ENCODE measurements around the gene ZBTB20. TPM values are rescaled to one million over a fixed set of nuclear protein-coding genes. Genes with fewer than 3 reads are reported as not detected.

Gene ZBTB20
- total RNA-seq, 1 donor from 2014 or later = 30.4 TPM

DNA sequence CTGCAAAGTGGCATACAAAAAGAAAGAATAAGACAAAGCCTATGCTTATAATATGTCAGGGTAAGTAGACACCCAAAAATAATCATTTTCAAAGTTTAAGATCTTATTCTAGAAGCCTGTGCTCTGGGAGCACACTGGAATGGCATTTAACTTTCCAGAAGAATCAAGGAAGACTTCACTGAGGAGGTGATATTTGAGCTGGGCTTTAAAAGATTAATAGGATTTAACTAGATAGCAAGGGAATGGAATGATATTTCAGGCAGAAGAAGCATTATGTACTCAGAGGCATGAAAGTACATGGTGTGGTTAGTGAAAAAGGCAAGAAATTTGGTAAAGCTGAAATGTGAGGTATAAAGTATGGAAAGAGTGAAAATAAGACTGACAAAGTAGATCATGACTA, 106.8 kb downstream of the ZBTB20 start:
- DNase-seq (ENCODE audit: low spot score in 2 of 2, unreplicated experiment in 2 of 2) = no peak
- Mint-ChIP-seq H3K4me3 (no peak overlapping the region), H3K4me1 (peaks cover 5% of the 10 kb centered on the region), H3K27me3 (ENCODE audit: low read depth) (no peaks in the 10 kb centered on the region), H3K27ac (no peak overlapping the region), H3K9me3 (peaks cover 10% of the 10 kb centered on the region), H3K36me3 (peaks cover 5% of the 10 kb centered on the region)
- TF ChIP-seq, protein P1, sequence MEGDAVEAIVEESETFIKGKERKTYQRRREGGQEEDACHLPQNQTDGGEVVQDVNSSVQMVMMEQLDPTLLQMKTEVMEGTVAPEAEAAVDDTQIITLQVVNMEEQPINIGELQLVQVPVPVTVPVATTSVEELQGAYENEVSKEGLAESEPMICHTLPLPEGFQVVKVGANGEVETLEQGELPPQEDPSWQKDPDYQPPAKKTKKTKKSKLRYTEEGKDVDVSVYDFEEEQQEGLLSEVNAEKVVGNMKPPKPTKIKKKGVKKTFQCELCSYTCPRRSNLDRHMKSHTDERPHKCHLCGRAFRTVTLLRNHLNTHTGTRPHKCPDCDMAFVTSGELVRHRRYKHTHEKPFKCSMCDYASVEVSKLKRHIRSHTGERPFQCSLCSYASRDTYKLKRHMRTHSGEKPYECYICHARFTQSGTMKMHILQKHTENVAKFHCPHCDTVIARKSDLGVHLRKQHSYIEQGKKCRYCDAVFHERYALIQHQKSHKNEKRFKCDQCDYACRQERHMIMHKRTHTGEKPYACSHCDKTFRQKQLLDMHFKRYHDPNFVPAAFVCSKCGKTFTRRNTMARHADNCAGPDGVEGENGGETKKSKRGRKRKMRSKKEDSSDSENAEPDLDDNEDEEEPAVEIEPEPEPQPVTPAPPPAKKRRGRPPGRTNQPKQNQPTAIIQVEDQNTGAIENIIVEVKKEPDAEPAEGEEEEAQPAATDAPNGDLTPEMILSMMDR (IDR thresholded peaks at IDR 0.05; ENCODE audit: unreplicated experiment) = no peak

- Mint-ChIP-seq H3K4me3 (no peak overlapping the region), H3K36me3 (peaks cover 13% of the 10 kb centered on the region), H3K4me1 (peaks cover 5% of the 10 kb centered on the region), H3K27me3 (ENCODE audit: low read depth) (no peaks in the 10 kb centered on the region), H3K27ac (no peak overlapping the region), H3K9me3 (peaks cover 20% of the 10 kb centered on the region)
- DNase-seq (ENCODE audit: low spot score in 2 of 2, unreplicated experiment in 2 of 2) = no peak
- TF ChIP-seq, protein P1 (IDR thresholded peaks at IDR 0.05; ENCODE audit: unreplicated experiment) = no peak
Measured at GRCh38 chr3:115038817-115039216, 108.3 kb downstream of the ZBTB20 start.

- Mint-ChIP-seq H3K36me3 (no peaks in the 10 kb centered on the region), H3K4me1 (peaks cover 30% of the 10 kb centered on the region), H3K4me3 (no peak overlapping the region), H3K27ac (no peak overlapping the region), H3K27me3 (ENCODE audit: low read depth) (no peaks in the 10 kb centered on the region), H3K9me3 (peaks cover 3% of the 10 kb centered on the region)
- DNase-seq (ENCODE audit: low spot score in 2 of 2, unreplicated experiment in 2 of 2) = no peak
- TF ChIP-seq, protein P1 (IDR thresholded peaks at IDR 0.05; ENCODE audit: unreplicated experiment) = no peak
Measured at GRCh38 chr3:115022835-115023398, 124.2 kb downstream of the ZBTB20 start.

DNA sequence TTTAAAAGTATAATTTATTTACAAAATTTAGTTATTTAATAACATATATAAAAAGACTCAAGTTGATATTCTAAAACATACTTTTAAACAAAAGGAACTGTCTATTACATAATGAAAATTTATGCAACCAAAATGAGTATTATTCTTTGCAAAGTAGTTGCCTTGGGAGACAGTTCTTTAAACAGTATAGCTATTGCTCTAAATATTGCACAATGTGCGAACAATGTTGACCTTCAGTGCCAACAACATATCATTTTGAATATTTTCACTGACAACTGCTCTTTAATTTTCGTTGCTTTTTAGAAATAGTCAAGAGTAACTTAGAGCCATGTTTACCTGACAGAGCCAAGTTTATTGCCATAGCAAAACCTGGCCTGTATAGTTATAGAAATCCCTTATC, 124.9 kb downstream of the ZBTB20 start:
- Mint-ChIP-seq H3K9me3 (peaks cover 3% of the 10 kb centered on the region), H3K27me3 (ENCODE audit: low read depth) (no peaks in the 10 kb centered on the region), H3K4me3 (no peak overlapping the region), H3K27ac (no peak overlapping the region), H3K4me1 (peaks cover 30% of the 10 kb centered on the region), H3K36me3 (peaks cover under 1% of the 10 kb centered on the region)
- TF ChIP-seq, protein P1 (IDR thresholded peaks at IDR 0.05; ENCODE audit: unreplicated experiment) = no peak
- DNase-seq (ENCODE audit: low spot score in 2 of 2, unreplicated experiment in 2 of 2) = no peak

- TF ChIP-seq, protein P1 (IDR thresholded peaks at IDR 0.05; ENCODE audit: unreplicated experiment) = no peak
- Mint-ChIP-seq H3K4me3 (no peak overlapping the region), H3K4me1 (peaks cover 30% of the 10 kb centered on the region), H3K27ac (peak overlapping the region; percentile 13), H3K9me3 (peaks cover 15% of the 10 kb centered on the region), H3K27me3 (ENCODE audit: low read depth) (no peaks in the 10 kb centered on the region), H3K36me3 (peaks cover 12% of the 10 kb centered on the region)
- no peak for DNase-seq (ENCODE audit: low spot score in 2 of 2, unreplicated experiment in 2 of 2)
Measured at GRCh38 chr3:115021061-115021460, 126.0 kb downstream of the ZBTB20 start.

DNA sequence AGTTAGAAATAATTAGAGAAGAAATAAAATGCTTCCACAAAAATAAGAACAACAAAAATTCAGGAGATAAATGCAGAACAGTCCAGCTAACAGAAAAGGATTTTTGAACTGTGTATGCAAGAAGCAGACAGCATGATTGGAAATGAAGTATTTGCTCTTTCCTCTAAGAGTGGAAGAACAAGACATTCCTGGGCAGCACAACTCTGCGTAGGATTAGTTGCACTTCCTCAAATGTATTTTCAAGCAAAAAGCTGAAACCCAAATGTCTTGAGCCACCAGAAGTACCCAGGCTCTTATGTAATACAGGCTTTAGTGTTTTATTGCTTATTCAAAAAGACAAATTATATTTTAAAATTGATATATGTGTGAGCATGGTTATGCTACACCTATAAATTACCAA, 127.2 kb downstream of the ZBTB20 start:
- DNase-seq (ENCODE audit: low spot score in 2 of 2, unreplicated experiment in 2 of 2) = no peak
- TF ChIP-seq, protein P1 (IDR thresholded peaks at IDR 0.05; ENCODE audit: unreplicated experiment) = no peak
- H3K4me3 Mint-ChIP-seq = no peak overlapping the region
- H3K4me1 Mint-ChIP-seq = peaks cover 30% of the 10 kb centered on the region
- H3K27me3 Mint-ChIP-seq (ENCODE audit: low read depth) = no peaks in the 10 kb centered on the region
- H3K27ac Mint-ChIP-seq = peak overlapping the region; percentile 52
- peaks cover 17% of the 10 kb centered on the region for H3K9me3 Mint-ChIP-seq
- H3K36me3 Mint-ChIP-seq = peaks cover 16% of the 10 kb centered on the region

Data from mesothelial cell of epicardium (in vitro differentiated cells).